Measurements from ENCODE around the gene DTNBP1. TPM values are rescaled to one million over a fixed set of nuclear protein-coding genes. Genes with fewer than 3 reads are reported as not detected.

The DTNBP1 gene
- total and polyA plus RNA-seq, 4 donors, result 3.1 to 6.0 (median 4.3) TPM

DNA sequence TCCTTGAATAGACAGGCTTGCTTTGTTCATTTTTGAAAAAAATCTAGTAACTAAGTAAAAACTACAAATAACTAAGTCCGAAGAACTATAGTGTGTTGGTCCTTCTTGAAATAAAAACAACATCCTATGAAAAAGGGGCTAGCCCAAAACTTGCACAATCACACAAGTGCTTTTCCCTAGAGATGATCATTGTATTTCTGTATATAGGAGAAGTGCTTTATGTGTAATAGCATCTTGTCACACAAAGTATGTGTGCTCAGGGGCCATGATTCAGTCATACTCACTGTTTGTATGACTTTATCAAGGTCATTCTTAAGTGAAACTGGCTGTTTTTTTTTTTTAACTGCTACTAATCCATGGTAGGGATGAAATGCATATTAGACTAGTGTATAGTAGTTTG is 179.8 kb downstream of the DTNBP1 start:
- WGBS, result 98% methylated on average over 1 of the region's 1 CpG

DNA sequence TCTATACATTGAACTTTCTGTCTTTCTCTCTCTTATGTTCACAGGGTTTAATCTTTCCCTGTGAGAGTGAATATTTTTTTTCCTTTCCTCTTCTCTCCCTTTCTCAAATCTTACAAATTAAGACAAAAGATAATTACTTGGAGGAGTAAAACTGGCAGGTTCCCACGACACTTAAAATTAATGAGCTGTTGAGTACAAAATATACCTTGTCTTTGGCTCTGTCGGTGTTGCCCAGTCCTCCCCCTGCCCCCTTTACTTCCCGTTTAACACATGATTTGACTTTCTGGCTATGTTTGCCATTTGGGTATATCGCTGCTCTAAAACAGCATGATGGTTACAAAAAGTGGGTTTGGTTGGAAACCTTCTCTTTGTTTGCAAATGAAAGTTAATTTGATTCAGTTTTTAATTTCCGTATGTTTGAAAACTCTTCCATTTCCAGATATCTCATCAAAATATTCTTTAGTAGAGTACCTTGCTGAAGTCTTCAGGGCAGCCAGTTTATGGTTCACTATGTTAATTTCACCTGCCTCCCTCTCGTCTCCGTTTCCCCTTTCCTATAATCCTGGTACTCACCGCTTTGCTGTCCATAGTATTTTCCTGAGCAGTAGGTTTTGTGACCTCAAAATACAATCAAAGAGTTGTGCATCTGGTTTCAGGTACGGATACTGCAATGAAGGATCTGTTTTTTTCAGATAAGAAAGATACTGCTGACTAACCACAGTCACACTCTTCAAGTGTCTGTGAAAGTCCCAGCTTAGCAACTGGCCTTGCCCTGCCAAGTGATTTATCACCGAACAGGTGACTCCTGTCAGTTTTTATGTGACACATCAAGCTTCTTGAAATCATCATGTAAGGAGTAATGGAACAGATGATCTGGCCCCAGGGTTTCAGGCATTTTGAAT is 181.2 kb downstream of the DTNBP1 start:
- WGBS, result 85% methylated on average over 10 of the region's 10 CpGs
- DNase-seq (ENCODE audit: low spot score), result no peak
- H3K27ac ChIP-seq (ENCODE audit: low read depth in 1 of 2, low read length in 2 of 2), result no peak overlapping the region
- no peaks in the 10 kb centered on the region for H3K36me3 ChIP-seq (ENCODE audit: control insufficient read depth in 4 of 4, insufficient read depth in 3 of 4, low read depth in 1 of 4, low read length in 3 of 4)
- no peak overlapping the region for H3K9ac ChIP-seq (ENCODE audit: low read depth in 1 of 2, low read length in 2 of 2)
- H3K4me3 ChIP-seq (ENCODE audit: low read depth in 1 of 3, low read length in 3 of 3), result no peak overlapping the region
- no peaks in the 10 kb centered on the region for H3K4me1 ChIP-seq (ENCODE audit: control insufficient read depth in 4 of 4, insufficient read depth in 4 of 4, low read length in 3 of 4)
- H3K27me3 ChIP-seq (ENCODE audit: control insufficient read depth in 4 of 4, insufficient read depth in 4 of 4, low read length in 3 of 4), result no peaks in the 10 kb centered on the region
- no peaks in the 10 kb centered on the region for H3K9me3 ChIP-seq (ENCODE audit: control insufficient read depth in 4 of 4, low read length in 3 of 4)
- TF ChIP-seq RXRA (IDR thresholded peaks at IDR 0.05), result no peak
- TF ChIP-seq FOXA1 (IDR thresholded peaks at IDR 0.05), result no peak
- TF ChIP-seq EGR1 (IDR thresholded peaks at IDR 0.05; ENCODE audit: low read depth in 2 of 2), result no peak
- TF ChIP-seq HNF4G (IDR thresholded peaks at IDR 0.05), result no peak
- TF ChIP-seq SP1 (IDR thresholded peaks at IDR 0.05), result no peak
- TF ChIP-seq ZBTB33 (IDR thresholded peaks at IDR 0.05), result no peak
- TF ChIP-seq YY1 (IDR thresholded peaks at IDR 0.05), result no peak
- TF ChIP-seq HNF4A (conservative IDR thresholded peaks at IDR 0.05), result no peak
- no peak for TF ChIP-seq RAD21 (IDR thresholded peaks at IDR 0.05)
- TF ChIP-seq JUND (IDR thresholded peaks at IDR 0.05), result no peak
- TF ChIP-seq TAF1 (conservative IDR thresholded peaks at IDR 0.05), result no peak
- TF ChIP-seq, protein P1, sequence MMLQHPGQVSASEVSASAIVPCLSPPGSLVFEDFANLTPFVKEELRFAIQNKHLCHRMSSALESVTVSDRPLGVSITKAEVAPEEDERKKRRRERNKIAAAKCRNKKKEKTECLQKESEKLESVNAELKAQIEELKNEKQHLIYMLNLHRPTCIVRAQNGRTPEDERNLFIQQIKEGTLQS (IDR thresholded peaks at IDR 0.05), result no peak
- TF ChIP-seq CTCF (IDR thresholded peaks at IDR 0.05; ENCODE audit: low read depth, low read length, missing input control), result no peak
- no peak for TF ChIP-seq GABPA (IDR thresholded peaks at IDR 0.05 in 1 of 2, conservative IDR thresholded peaks at IDR 0.05 in 1 of 2)
- TF ChIP-seq FOXA2 (IDR thresholded peaks at IDR 0.05), result no peak

More for the DNA sequence above, 179.8 kb downstream of the DTNBP1 start:
- no peaks in the 10 kb centered on the region for H3K4me1 ChIP-seq (ENCODE audit: control insufficient read depth in 4 of 4, insufficient read depth in 4 of 4, low read length in 3 of 4)
- H3K4me3 ChIP-seq (ENCODE audit: low read depth in 1 of 3, low read length in 3 of 3), result no peak overlapping the region
- TF ChIP-seq TAF1 (conservative IDR thresholded peaks at IDR 0.05), result no peak
- TF ChIP-seq, protein P2, sequence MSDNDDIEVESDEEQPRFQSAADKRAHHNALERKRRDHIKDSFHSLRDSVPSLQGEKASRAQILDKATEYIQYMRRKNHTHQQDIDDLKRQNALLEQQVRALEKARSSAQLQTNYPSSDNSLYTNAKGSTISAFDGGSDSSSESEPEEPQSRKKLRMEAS (IDR thresholded peaks at IDR 0.05), result no peak
- TF ChIP-seq RAD21 (IDR thresholded peaks at IDR 0.05), result no peak
- TF ChIP-seq YY1 (IDR thresholded peaks at IDR 0.05), result no peak
- TF ChIP-seq HNF4A (conservative IDR thresholded peaks at IDR 0.05), result no peak
- TF ChIP-seq FOXA2 (IDR thresholded peaks at IDR 0.05), result no peak
- TF ChIP-seq, protein P1 (IDR thresholded peaks at IDR 0.05), result no peak
- TF ChIP-seq, protein P3, sequence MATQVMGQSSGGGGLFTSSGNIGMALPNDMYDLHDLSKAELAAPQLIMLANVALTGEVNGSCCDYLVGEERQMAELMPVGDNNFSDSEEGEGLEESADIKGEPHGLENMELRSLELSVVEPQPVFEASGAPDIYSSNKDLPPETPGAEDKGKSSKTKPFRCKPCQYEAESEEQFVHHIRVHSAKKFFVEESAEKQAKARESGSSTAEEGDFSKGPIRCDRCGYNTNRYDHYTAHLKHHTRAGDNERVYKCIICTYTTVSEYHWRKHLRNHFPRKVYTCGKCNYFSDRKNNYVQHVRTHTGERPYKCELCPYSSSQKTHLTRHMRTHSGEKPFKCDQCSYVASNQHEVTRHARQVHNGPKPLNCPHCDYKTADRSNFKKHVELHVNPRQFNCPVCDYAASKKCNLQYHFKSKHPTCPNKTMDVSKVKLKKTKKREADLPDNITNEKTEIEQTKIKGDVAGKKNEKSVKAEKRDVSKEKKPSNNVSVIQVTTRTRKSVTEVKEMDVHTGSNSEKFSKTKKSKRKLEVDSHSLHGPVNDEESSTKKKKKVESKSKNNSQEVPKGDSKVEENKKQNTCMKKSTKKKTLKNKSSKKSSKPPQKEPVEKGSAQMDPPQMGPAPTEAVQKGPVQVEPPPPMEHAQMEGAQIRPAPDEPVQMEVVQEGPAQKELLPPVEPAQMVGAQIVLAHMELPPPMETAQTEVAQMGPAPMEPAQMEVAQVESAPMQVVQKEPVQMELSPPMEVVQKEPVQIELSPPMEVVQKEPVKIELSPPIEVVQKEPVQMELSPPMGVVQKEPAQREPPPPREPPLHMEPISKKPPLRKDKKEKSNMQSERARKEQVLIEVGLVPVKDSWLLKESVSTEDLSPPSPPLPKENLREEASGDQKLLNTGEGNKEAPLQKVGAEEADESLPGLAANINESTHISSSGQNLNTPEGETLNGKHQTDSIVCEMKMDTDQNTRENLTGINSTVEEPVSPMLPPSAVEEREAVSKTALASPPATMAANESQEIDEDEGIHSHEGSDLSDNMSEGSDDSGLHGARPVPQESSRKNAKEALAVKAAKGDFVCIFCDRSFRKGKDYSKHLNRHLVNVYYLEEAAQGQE (IDR thresholded peaks at IDR 0.05), result no peak
- no peak for TF ChIP-seq NR2F2 (IDR thresholded peaks at IDR 0.05)
- TF ChIP-seq HNF4G (IDR thresholded peaks at IDR 0.05), result no peak
- no peak for TF ChIP-seq JUND (IDR thresholded peaks at IDR 0.05)
- TF ChIP-seq EGR1 (IDR thresholded peaks at IDR 0.05; ENCODE audit: low read depth in 2 of 2), result no peak
- no peak for TF ChIP-seq GABPA (IDR thresholded peaks at IDR 0.05 in 1 of 2, conservative IDR thresholded peaks at IDR 0.05 in 1 of 2)
- TF ChIP-seq FOXA1 (IDR thresholded peaks at IDR 0.05), result no peak
- TF ChIP-seq RXRA (IDR thresholded peaks at IDR 0.05), result no peak
- no peak overlapping the region for H3K9ac ChIP-seq (ENCODE audit: low read depth in 1 of 2, low read length in 2 of 2)
- H3K27ac ChIP-seq (ENCODE audit: low read depth in 1 of 2, low read length in 2 of 2), result no peak overlapping the region
- H3K9me3 ChIP-seq (ENCODE audit: control insufficient read depth in 4 of 4, low read length in 3 of 4), result no peaks in the 10 kb centered on the region
- no peak for DNase-seq (ENCODE audit: low spot score)
- H3K27me3 ChIP-seq (ENCODE audit: control insufficient read depth in 4 of 4, insufficient read depth in 4 of 4, low read length in 3 of 4), result no peaks in the 10 kb centered on the region
- H3K36me3 ChIP-seq (ENCODE audit: control insufficient read depth in 4 of 4, insufficient read depth in 3 of 4, low read depth in 1 of 4, low read length in 3 of 4), result peaks cover 0 to 6% (median 1%) of the 10 kb centered on the region in 4 donors

Data from liver (tissue), 9 donors.